SJSA1 (cell line): Measurements from ENCODE around the gene INF2. TPM values are rescaled to one million over a fixed set of nuclear protein-coding genes. Genes with fewer than 3 reads are reported as not detected.

Experiments used
- DNase-seq, 2 experiments: peaks; one replicate each; pipeline ENCODE4 v3.0.0-alpha.2; 2015 to 2020; ENCODE audit warnings: low spot score in 2 of 2, low read depth in 1 of 2
- H3K27ac ChIP-seq: fragments of 250-450 bp; sonication (Bioruptor Pico); 2 replicates; pipeline ENCODE4 v1.5.1; 2020; ENCODE audit warnings: mild to moderate bottlenecking, moderate library complexity
- H3K27me3 ChIP-seq: fragments of 250-450 bp; sonication (Bioruptor Pico); replicated peaks from 2 replicates; pipeline ENCODE4 v1.5.1; 2020; ENCODE audit warnings: mild to moderate bottlenecking, moderate library complexity
- H3K36me3 ChIP-seq: fragments of 250-450 bp; sonication (Bioruptor Pico); 2 replicates; pipeline ENCODE4 v1.5.1; 2020; ENCODE audit warnings: mild to moderate bottlenecking
- H3K4me1 ChIP-seq: fragments of 250-450 bp; sonication (Bioruptor Pico); replicated peaks from 2 replicates; pipeline ENCODE4 v1.6.1; 2021; ENCODE audit warnings: mild to moderate bottlenecking
- H3K4me3 ChIP-seq: fragments of 250-450 bp; sonication (Bioruptor Pico); 2 replicates; pipeline ENCODE4 v1.5.1; 2020; ENCODE audit warnings: mild to moderate bottlenecking
- H3K9me3 ChIP-seq: fragments of 250-450 bp; sonication (Bioruptor Pico); replicated peaks from 2 replicates; pipeline ENCODE4 v1.5.1; 2020; ENCODE audit warnings: mild to moderate bottlenecking
- total RNA-seq: library from RNA; depleted of rRNA; stranded (reverse); fragments of >200 nt; shearing (Covaris generic); gene quantifications from 2 replicates; pipeline ENCODE4 v1.2.3, GENCODE V29; 2014; rRNA removed

The INF2 gene
- total RNA-seq, 1 experiment from 2014 or later, result 37.3 TPM

DNA sequence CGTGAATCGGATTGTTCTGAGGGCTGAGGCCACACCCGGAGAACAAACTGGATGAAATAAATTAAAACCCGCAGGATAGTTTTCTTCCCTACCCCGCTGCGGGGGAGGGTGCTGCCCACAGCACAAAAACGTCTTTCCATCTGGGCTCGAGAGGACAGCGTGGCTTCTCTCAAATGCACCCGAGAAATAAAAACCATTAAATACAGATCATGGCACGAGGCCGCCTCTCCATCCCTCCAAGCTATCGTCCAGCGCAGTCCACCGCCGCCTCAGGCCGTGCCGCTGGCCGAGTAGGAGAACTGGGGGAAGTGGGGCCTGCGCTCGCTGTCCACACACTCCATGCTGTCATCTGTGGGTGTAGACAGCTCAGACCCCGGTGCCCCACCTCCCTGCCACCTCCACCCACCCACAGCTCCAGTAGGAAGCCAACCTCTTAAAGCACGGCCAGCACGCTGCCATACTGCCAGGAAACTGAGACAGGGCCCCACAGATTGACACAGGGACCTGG, 80.7 kb downstream of the INF2 start:
- Histone ChIP-seq H3K27ac (no peak overlapping the region), H3K27me3 (no peaks in the 10 kb centered on the region), H3K4me3 (no peak overlapping the region), H3K9me3 (peaks cover 4% of the 10 kb centered on the region), H3K36me3 (peaks cover 57% of the 10 kb centered on the region), H3K4me1 (peaks cover 7% of the 10 kb centered on the region)
- no peak for DNase-seq

DNA sequence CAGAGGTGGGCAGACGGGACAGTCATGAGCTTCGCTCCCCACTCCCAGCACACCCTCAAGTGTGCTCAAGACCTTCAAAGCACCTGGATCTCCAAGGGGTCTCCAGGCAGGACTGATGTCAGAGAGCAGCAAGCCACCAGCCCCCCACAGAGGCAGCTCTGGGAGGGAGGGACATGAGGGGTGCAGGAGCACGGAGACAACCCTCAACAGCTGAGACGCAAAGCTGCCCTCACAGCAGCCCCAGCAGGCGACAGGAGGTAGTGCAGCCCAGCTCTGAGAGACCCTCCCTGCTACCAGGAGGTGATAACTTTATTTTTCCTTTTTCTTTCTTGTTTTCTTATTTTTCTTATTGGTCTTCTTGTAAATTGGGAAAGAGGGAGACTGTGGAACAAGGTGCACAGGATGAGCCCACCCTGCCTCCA, 81.4 kb downstream of the INF2 start:
- H3K27ac ChIP-seq, result no peak overlapping the region
- no peaks in the 10 kb centered on the region for H3K27me3 ChIP-seq
- peaks cover 64% of the 10 kb centered on the region for H3K36me3 ChIP-seq
- H3K9me3 ChIP-seq, result peaks cover 4% of the 10 kb centered on the region
- no peak for DNase-seq
- peaks cover 7% of the 10 kb centered on the region for H3K4me1 ChIP-seq
- H3K4me3 ChIP-seq, result no peak overlapping the region

DNA sequence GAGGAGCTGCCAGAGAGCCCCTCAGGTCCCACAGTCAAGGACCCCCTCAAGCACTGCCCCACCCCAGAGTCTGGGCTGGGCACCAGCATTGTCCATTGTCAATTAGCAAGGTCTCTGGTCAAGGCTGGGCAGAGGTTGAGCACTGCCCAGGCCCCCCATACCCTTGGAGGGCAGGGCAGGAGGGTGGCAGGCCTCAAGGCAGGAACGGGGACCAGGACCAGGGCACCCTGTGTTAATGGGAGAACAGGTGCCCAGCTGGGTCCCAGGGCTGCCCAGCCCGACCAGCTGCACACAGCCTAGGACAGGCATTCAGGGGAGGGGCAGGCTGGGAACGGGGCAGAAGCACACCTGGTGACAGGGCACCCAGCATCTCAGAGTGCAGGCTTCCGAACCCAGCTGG, 82.0 kb downstream of the INF2 start:
- H3K9me3 ChIP-seq, result peaks cover 4% of the 10 kb centered on the region
- no peak for DNase-seq
- no peaks in the 10 kb centered on the region for H3K27me3 ChIP-seq
- H3K27ac ChIP-seq, result no peak overlapping the region
- H3K4me3 ChIP-seq, result no peak overlapping the region
- peaks cover 7% of the 10 kb centered on the region for H3K4me1 ChIP-seq
- H3K36me3 ChIP-seq, result peaks cover 67% of the 10 kb centered on the region

Other genes with a start within 250 kb of the INF2 start
- gene C14orf180, start 109.9 kb upstream of the INF2 start, total RNA-seq, result not detected in 2 replicates
- not detected in 2 replicates for gene TMEM179, start 84.8 kb upstream of the INF2 start, total RNA-seq
- gene ADSS1, start 34.6 kb downstream of the INF2 start, total RNA-seq, result 0.06 and 0.34 TPM in 2 replicates
- 444 and 466 TPM in 2 replicates for gene SIVA1, start 63.5 kb downstream of the INF2 start, total RNA-seq
- 176 and 213 TPM in 2 replicates for gene AKT1, start 106.1 kb downstream of the INF2 start, total RNA-seq
- gene ZBTB42, start 111.5 kb downstream of the INF2 start, total RNA-seq, result 1.4 and 6.7 TPM in 2 replicates
- 5.9 and 9.3 TPM in 2 replicates for gene CEP170B, start 175.7 kb downstream of the INF2 start, total RNA-seq
- gene PLD4, start 235.3 kb downstream of the INF2 start, total RNA-seq, result not detected in 2 replicates